ENCODE measurements around the gene DTX4.
A peak's percentile ranks its signal among the peaks of the same experiment; 100 is the strongest.

Gene DTX4

DNA sequence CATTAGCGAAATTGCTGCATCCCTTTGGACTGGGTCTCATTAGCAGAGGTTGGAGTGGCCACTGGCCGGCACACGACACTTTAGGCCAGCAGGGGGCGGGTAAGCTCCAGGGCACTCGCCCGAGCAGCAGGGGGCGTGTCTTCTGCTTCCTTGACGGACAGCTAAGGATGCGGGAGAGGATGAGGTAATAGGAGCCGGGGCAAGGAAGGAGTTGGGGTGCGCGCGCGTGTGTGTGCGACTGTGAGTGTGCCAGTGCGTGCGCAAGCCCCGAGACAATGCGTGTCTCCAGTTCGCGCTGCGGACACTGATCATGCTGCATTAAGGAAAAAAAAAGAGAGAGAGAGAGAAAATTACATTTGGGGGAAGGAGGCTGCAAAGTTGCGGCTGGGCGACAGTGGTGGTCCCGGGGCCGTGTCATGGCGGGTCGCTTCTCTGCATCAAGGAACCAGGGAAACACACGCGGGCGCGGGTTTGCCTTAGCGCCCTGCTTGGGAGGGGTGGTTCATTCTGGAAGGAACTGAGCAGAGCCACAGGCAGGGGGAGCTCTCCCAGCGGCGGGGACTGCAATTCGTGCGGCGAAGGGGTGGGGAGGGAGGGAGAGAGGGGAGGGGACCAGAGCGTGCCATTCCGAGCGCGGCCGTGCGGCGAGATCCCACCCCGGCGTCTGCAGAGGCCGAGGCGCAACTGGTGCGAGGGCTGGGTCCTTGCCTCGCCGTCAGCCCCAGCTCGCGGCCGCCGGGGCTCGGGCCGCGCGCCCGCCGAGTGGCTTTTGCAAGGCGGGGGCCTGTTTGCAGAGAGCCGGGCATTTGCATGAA, at the start of gene DTX4 (continued):
- TF ChIP-seq, protein P1, sequence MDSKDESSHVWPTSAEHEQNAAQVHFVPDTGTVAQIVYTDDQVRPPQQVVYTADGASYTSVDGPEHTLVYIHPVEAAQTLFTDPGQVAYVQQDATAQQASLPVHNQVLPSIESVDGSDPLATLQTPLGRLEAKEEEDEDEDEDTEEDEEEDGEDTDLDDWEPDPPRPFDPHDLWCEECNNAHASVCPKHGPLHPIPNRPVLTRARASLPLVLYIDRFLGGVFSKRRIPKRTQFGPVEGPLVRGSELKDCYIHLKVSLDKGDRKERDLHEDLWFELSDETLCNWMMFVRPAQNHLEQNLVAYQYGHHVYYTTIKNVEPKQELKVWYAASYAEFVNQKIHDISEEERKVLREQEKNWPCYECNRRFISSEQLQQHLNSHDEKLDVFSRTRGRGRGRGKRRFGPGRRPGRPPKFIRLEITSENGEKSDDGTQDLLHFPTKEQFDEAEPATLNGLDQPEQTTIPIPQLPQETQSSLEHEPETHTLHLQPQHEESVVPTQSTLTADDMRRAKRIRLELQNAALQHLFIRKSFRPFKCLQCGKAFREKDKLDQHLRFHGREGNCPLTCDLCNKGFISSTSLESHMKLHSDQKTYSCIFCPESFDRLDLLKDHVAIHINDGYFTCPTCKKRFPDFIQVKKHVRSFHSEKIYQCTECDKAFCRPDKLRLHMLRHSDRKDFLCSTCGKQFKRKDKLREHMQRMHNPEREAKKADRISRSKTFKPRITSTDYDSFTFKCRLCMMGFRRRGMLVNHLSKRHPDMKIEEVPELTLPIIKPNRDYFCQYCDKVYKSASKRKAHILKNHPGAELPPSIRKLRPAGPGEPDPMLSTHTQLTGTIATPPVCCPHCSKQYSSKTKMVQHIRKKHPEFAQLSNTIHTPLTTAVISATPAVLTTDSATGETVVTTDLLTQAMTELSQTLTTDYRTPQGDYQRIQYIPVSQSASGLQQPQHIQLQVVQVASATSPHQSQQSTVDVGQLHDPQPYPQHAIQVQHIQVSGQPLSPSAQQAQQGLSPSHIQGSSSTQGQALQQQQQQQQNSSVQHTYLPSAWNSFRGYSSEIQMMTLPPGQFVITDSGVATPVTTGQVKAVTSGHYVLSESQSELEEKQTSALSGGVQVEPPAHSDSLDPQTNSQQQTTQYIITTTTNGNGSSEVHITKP (tag by site-specific recombination; IDR thresholded peaks at IDR 0.05), result peak; percentile 89
- TF ChIP-seq, protein P2, sequence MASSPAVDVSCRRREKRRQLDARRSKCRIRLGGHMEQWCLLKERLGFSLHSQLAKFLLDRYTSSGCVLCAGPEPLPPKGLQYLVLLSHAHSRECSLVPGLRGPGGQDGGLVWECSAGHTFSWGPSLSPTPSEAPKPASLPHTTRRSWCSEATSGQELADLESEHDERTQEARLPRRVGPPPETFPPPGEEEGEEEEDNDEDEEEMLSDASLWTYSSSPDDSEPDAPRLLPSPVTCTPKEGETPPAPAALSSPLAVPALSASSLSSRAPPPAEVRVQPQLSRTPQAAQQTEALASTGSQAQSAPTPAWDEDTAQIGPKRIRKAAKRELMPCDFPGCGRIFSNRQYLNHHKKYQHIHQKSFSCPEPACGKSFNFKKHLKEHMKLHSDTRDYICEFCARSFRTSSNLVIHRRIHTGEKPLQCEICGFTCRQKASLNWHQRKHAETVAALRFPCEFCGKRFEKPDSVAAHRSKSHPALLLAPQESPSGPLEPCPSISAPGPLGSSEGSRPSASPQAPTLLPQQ (tag by site-specific recombination; IDR thresholded peaks at IDR 0.05), result peak; percentile 77
- TF ChIP-seq, protein P3, sequence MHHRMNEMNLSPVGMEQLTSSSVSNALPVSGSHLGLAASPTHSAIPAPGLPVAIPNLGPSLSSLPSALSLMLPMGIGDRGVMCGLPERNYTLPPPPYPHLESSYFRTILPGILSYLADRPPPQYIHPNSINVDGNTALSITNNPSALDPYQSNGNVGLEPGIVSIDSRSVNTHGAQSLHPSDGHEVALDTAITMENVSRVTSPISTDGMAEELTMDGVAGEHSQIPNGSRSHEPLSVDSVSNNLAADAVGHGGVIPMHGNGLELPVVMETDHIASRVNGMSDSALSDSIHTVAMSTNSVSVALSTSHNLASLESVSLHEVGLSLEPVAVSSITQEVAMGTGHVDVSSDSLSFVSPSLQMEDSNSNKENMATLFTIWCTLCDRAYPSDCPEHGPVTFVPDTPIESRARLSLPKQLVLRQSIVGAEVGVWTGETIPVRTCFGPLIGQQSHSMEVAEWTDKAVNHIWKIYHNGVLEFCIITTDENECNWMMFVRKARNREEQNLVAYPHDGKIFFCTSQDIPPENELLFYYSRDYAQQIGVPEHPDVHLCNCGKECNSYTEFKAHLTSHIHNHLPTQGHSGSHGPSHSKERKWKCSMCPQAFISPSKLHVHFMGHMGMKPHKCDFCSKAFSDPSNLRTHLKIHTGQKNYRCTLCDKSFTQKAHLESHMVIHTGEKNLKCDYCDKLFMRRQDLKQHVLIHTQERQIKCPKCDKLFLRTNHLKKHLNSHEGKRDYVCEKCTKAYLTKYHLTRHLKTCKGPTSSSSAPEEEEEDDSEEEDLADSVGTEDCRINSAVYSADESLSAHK (tag by site-specific recombination; IDR thresholded peaks at IDR 0.05), result no peak
- no peak for TF ChIP-seq GLI2 (tag by site-specific recombination; IDR thresholded peaks at IDR 0.05; ENCODE audit: borderline replicate concordance, low read depth)
- peak; percentile 82; the same call in 1 of the 2 replicates for TF ChIP-seq ZNF629 (tag by site-specific recombination; IDR thresholded peaks at IDR 0.05)
- TF ChIP-seq, protein P4, sequence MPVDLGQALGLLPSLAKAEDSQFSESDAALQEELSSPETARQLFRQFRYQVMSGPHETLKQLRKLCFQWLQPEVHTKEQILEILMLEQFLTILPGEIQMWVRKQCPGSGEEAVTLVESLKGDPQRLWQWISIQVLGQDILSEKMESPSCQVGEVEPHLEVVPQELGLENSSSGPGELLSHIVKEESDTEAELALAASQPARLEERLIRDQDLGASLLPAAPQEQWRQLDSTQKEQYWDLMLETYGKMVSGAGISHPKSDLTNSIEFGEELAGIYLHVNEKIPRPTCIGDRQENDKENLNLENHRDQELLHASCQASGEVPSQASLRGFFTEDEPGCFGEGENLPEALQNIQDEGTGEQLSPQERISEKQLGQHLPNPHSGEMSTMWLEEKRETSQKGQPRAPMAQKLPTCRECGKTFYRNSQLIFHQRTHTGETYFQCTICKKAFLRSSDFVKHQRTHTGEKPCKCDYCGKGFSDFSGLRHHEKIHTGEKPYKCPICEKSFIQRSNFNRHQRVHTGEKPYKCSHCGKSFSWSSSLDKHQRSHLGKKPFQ (tag by site-specific recombination; IDR thresholded peaks at IDR 0.05), result no peak
- TF ChIP-seq ZNF426 (tag by site-specific recombination; IDR thresholded peaks at IDR 0.05), result no peak
- no peak for TF ChIP-seq ZNF621 (tag by site-specific recombination; IDR thresholded peaks at IDR 0.05)
- TF ChIP-seq, protein P5, sequence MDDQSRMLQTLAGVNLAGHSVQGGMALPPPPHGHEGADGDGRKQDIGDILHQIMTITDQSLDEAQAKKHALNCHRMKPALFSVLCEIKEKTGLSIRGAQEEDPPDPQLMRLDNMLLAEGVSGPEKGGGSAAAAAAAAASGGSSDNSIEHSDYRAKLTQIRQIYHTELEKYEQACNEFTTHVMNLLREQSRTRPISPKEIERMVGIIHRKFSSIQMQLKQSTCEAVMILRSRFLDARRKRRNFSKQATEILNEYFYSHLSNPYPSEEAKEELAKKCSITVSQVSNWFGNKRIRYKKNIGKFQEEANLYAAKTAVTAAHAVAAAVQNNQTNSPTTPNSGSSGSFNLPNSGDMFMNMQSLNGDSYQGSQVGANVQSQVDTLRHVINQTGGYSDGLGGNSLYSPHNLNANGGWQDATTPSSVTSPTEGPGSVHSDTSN (CRISPR knock-in tag; IDR thresholded peaks at IDR 0.05), result peak; percentile 72; the same call in 1 of the 2 replicates
- TF ChIP-seq SCRT2 (tag by site-specific recombination; IDR thresholded peaks at IDR 0.05), result peak; percentile 93
- no peak for TF ChIP-seq ZNF514 (tag by site-specific recombination; IDR thresholded peaks at IDR 0.05)
- no peak for TF ChIP-seq ZNF416 (tag by site-specific recombination; IDR thresholded peaks at IDR 0.05)
- TF ChIP-seq KLF9 (tag by site-specific recombination; IDR thresholded peaks at IDR 0.05; ENCODE audit: low read depth), result peak; percentile 86
- no peak for TF ChIP-seq GFI1B (tag by site-specific recombination; IDR thresholded peaks at IDR 0.05)
- no peak for TF ChIP-seq OSR2 (tag by site-specific recombination; IDR thresholded peaks at IDR 0.05)
- peak; percentile 61; the same call in 1 of the 2 replicates for TF ChIP-seq ZBTB17 (tag by site-specific recombination; IDR thresholded peaks at IDR 0.05)
- TF ChIP-seq ZNF221 (tag by site-specific recombination; IDR thresholded peaks at IDR 0.05; ENCODE audit: borderline replicate concordance), result no peak
- peak; percentile 77; the same call in 1 of the 2 replicates for TF ChIP-seq KLF16 (tag by site-specific recombination; IDR thresholded peaks at IDR 0.05)
- no peak for TF ChIP-seq ZNF175 (tag by site-specific recombination; IDR thresholded peaks at IDR 0.05)
- peak; percentile 39; the same call in 1 of the 2 replicates for TF ChIP-seq ZNF391 (tag by site-specific recombination; IDR thresholded peaks at IDR 0.05; ENCODE audit: borderline replicate concordance, low read depth)
- TF ChIP-seq, protein P6, sequence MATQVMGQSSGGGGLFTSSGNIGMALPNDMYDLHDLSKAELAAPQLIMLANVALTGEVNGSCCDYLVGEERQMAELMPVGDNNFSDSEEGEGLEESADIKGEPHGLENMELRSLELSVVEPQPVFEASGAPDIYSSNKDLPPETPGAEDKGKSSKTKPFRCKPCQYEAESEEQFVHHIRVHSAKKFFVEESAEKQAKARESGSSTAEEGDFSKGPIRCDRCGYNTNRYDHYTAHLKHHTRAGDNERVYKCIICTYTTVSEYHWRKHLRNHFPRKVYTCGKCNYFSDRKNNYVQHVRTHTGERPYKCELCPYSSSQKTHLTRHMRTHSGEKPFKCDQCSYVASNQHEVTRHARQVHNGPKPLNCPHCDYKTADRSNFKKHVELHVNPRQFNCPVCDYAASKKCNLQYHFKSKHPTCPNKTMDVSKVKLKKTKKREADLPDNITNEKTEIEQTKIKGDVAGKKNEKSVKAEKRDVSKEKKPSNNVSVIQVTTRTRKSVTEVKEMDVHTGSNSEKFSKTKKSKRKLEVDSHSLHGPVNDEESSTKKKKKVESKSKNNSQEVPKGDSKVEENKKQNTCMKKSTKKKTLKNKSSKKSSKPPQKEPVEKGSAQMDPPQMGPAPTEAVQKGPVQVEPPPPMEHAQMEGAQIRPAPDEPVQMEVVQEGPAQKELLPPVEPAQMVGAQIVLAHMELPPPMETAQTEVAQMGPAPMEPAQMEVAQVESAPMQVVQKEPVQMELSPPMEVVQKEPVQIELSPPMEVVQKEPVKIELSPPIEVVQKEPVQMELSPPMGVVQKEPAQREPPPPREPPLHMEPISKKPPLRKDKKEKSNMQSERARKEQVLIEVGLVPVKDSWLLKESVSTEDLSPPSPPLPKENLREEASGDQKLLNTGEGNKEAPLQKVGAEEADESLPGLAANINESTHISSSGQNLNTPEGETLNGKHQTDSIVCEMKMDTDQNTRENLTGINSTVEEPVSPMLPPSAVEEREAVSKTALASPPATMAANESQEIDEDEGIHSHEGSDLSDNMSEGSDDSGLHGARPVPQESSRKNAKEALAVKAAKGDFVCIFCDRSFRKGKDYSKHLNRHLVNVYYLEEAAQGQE (tag by site-specific recombination; IDR thresholded peaks at IDR 0.05), result no peak
- no peak for TF ChIP-seq ZNF596 (tag by site-specific recombination; IDR thresholded peaks at IDR 0.05)
- TF ChIP-seq ZNF558 (tag by site-specific recombination; IDR thresholded peaks at IDR 0.05), result 0 out of 2 replicates have a peak, but pooled peaks have one; percentile 44
- TF ChIP-seq ZBTB20 (tag by site-specific recombination; IDR thresholded peaks at IDR 0.05), result peak; percentile 75
- TF ChIP-seq ZNF544 (tag by site-specific recombination; IDR thresholded peaks at IDR 0.05), result no peak

All from HEK293 (cell line).